Body of pancreas (tissue), 4 donors: ENCODE measurements around the gene LNX1. TPM values are rescaled to one million over a fixed set of nuclear protein-coding genes. Genes with fewer than 3 reads are reported as not detected.

Source experiments
- ATAC-seq: fragments of 150-250 bp; one replicate; pipeline ENCODE4 v1.9.1; 2016
- DNase-seq, 4 donors: peaks; one replicate each; pipeline ENCODE4 v3.0.0-alpha.2; 2019
- H3K27ac ChIP-seq, 4 donors: fragments of 200-600 bp; sonication (generic); 1 replicate in 3 of 4; 2 replicates in 1 of 4; pipeline versions ENCODE4 v1.5.1 to v1.6.1; 2016 to 2019; ENCODE audit warnings: mild to moderate bottlenecking in 1 of 4, mixed read lengths in 1 of 4, moderate library complexity in 1 of 4
- H3K27me3 ChIP-seq, 2 donors: fragments of 200-600 bp; sonication (generic); one replicate each; pipeline ENCODE4 v1.6.0; 2016; ENCODE audit warnings: mild to moderate bottlenecking in 1 of 2
- H3K36me3 ChIP-seq, 2 donors: fragments of 200-600 bp; sonication (generic); replicated peaks in 1 of 2; 2 replicates each; pipeline ENCODE4 v1.5.1; 2016; ENCODE audit warnings: low read depth in 2 of 2; ENCODE audit not compliant: insufficient read depth in 1 of 2
- H3K4me1 ChIP-seq: fragments of 200-600 bp; sonication (generic); one replicate; pipeline ENCODE4 v1.6.0; 2016
- H3K4me3 ChIP-seq, 2 donors: fragments of 200-600 bp; sonication (generic); 1 replicate in 1 of 2; 2 replicates in 1 of 2; pipeline ENCODE4 v1.5.1; 2016 to 2019
- H3K9me3 ChIP-seq, 3 donors: fragments of 200-600 bp; sonication (generic); 1 replicate in 2 of 3; 2 replicates in 1 of 3; pipeline ENCODE4 v1.5.1; 2016
- CTCF ChIP-seq, 7 experiments: fragments of 450-650 bp in 4 of 7; fragments of 200-600 bp in 3 of 7; sonication (generic) in 3 of 7; IDR thresholded peaks; one replicate each; pipeline ENCODE4 v1.5.1; 2016 to 2019; ENCODE audit warnings: antibody characterized with exemption in 7 of 7
- POLR2A ChIP-seq, 3 donors: fragments of 450-650 bp; IDR thresholded peaks; one replicate each; pipeline ENCODE4 v1.6.1; 2016; ENCODE audit warnings: antibody characterized with exemption in 3 of 3, mild to moderate bottlenecking in 2 of 3
- WGBS, 2 donors: methylation state at CpG; one replicate each; pipeline ENCODE4 v1.1.5; 2017; 5-methylcytosine and 5-hydroxymethylcytosine counted together
- intact Hi-C: fragments of 100-400 bp; cut with DNase I; formaldehyde crosslinking; loops from one replicate; pipeline ENCODE4 v1.15.1; 2023
- total RNA-seq, 2 donors: library from RNA; depleted of rRNA; stranded (reverse); fragments of >200 nt; gene quantifications; one replicate each; pipeline ENCODE4 v1.1.0, GENCODE V29; 2016

LNX1 gene
- total RNA-seq, 2 donors from 2014 or later, result 15.2 to 17.1 TPM

DNA sequence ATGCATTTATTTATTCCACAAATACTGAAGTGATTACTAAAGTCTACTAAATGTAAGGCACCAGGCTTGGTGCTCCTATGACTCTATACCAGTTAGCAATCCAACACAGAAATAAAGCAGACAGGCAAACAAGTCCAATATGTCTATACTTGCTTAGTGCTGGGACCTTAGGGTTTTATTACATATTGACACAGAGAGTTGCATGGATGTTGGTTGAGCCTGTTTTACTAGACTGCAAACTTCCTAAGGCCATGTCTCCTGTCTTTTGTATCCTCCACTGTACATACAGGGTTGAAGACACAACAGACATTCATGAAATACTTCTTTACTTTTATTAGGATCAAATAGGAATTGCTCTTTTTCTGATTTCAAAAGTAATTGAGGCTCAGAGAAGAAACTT lies 69.0 kb downstream of the LNX1 start:
- TF ChIP-seq POLR2A (IDR thresholded peaks at IDR 0.05) (no peak), CTCF (IDR thresholded peaks at IDR 0.05) (no peak)
- Histone ChIP-seq H3K4me3 (no peak overlapping the region), H3K9me3 (no peaks in the 10 kb centered on the region), H3K27ac (no peak overlapping the region), H3K27me3 (no peaks in the 10 kb centered on the region), H3K36me3 (no peaks in the 10 kb centered on the region), H3K4me1 (peaks cover 16% of the 10 kb centered on the region)
- ATAC-seq (no peak), DNase-seq (no peak)
- intact Hi-C loops, result no loop called here

GRCh38 chr4:53520116-53520515 lies 71.2 kb downstream of the LNX1 start:
- WGBS, 2 donors, result 72 to 82% methylated on average over 6 of the region's 6 CpGs
- no peak for ATAC-seq

DNA sequence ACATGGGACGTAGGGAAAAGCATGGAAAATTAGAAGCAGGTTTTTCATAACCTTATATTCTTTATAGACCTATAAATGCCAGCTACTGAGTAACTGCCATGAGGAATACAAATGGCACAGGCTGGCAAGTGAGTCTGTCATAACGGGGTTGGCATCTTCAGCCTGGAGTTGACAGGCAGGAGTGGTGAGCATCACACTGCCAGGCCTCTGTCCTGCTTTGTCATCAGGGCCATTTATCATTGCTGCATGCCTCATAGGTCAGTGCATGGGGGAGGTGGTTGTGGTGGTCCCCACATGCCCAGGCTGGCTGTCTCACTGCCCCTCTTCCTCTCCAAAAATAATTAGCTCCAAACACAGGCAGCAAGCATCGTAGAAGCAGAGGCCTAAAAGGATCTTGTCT lies 72.5 kb downstream of the LNX1 start:
- 89 to 100% methylated on average over 3 of the region's 3 CpGs for WGBS, 2 donors
- H3K36me3 ChIP-seq, result no peaks in the 10 kb centered on the region
- no peaks in the 10 kb centered on the region for H3K27me3 ChIP-seq
- H3K27ac ChIP-seq, result no peak overlapping the region
- intact Hi-C loops, result no loop called here
- no peak for DNase-seq
- no peaks in the 10 kb centered on the region for H3K9me3 ChIP-seq
- ATAC-seq, result no peak
- peaks cover 16% of the 10 kb centered on the region for H3K4me1 ChIP-seq
- no peak overlapping the region for H3K4me3 ChIP-seq
- TF ChIP-seq POLR2A (IDR thresholded peaks at IDR 0.05) (no peak), CTCF (IDR thresholded peaks at IDR 0.05) (no peak)

More at GRCh38 chr4:53520116-53520515, 71.2 kb downstream of the LNX1 start:
- DNase-seq, result no peak
- H3K4me3 ChIP-seq, result no peak overlapping the region
- intact Hi-C loops, result no loop called here
- H3K4me1 ChIP-seq, result peaks cover 16% of the 10 kb centered on the region
- H3K27ac ChIP-seq, result no peak overlapping the region
- no peaks in the 10 kb centered on the region for H3K9me3 ChIP-seq
- H3K36me3 ChIP-seq, result no peaks in the 10 kb centered on the region
- H3K27me3 ChIP-seq, result no peaks in the 10 kb centered on the region
- no peak for TF ChIP-seq POLR2A (IDR thresholded peaks at IDR 0.05)
- TF ChIP-seq CTCF (IDR thresholded peaks at IDR 0.05), result no peak

DNA sequence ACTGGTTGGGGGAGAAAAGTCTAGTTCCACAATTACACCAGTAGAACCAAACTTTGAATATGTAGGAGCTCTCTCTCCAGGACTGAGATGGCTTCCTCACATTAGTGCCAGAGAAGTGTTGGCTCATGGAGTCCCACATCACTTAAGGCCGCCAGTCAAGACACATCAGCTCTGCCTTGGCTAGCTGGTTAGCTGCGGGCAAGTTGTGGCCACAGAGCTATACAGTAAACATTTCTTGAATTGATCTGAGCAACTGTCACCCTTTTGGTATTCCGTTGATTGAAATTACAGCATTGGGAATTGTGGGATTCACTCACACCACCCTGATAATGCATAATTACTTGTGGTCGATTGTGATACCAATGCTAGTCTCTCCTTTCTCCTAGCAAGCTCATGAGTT lies 76.2 kb downstream of the LNX1 start:
- no peak overlapping the region for H3K27ac ChIP-seq
- DNase-seq (no peak), ATAC-seq (no peak)
- no peaks in the 10 kb centered on the region for H3K9me3 ChIP-seq
- no peaks in the 10 kb centered on the region for H3K4me1 ChIP-seq
- no peak overlapping the region for H3K4me3 ChIP-seq
- 98 to 99% methylated on average over 4 of the region's 4 CpGs for WGBS, 2 donors
- TF ChIP-seq CTCF (IDR thresholded peaks at IDR 0.05), result no peak
- TF ChIP-seq POLR2A (IDR thresholded peaks at IDR 0.05), result no peak
- no peaks in the 10 kb centered on the region for H3K36me3 ChIP-seq
- no peaks in the 10 kb centered on the region for H3K27me3 ChIP-seq
- intact Hi-C loops, result no loop called here

DNA sequence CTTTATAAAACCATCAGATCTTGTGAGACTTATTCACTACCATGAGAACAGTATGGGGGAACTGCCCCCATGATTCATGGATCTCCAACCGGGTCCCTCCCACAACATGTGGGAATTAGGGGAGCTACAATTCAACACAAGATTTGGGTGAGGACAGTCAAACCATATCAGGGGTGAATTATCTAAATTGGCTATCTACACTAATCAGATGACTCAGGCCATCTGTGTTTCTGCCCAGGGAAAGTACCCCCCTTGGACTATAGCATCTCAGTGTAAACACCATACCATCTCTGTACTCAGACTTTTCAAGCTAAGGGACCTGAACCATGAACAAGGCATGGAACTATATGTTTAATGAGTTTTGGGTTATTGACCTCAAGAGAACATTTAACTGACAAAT lies 76.8 kb downstream of the LNX1 start:
- 0% methylated on average over 1 of the region's 1 CpG for whole genome bisulfite sequencing, 2 donors
- H3K4me1 ChIP-seq, result no peaks in the 10 kb centered on the region
- DNase-seq, result no peak

More for the DNA sequence above, 76.8 kb downstream of the LNX1 start:
- Histone ChIP-seq H3K36me3 (no peaks in the 10 kb centered on the region), H3K27me3 (no peaks in the 10 kb centered on the region), H3K4me3 (no peak overlapping the region), H3K27ac (no peak overlapping the region), H3K9me3 (no peaks in the 10 kb centered on the region)
- no peak for TF ChIP-seq CTCF (IDR thresholded peaks at IDR 0.05)
- no peak for TF ChIP-seq POLR2A (IDR thresholded peaks at IDR 0.05)
- intact Hi-C loops, result no loop called here
- ATAC-seq, result no peak
